Measurements from ENCODE around the gene SLC35F3. TPM values are rescaled to one million over a fixed set of nuclear protein-coding genes. Genes with fewer than 3 reads are reported as not detected.

Gene SLC35F3
- total and polyA plus RNA-seq, 2 experiments from 2014 or later, result 1.0 to 3.2 TPM

DNA sequence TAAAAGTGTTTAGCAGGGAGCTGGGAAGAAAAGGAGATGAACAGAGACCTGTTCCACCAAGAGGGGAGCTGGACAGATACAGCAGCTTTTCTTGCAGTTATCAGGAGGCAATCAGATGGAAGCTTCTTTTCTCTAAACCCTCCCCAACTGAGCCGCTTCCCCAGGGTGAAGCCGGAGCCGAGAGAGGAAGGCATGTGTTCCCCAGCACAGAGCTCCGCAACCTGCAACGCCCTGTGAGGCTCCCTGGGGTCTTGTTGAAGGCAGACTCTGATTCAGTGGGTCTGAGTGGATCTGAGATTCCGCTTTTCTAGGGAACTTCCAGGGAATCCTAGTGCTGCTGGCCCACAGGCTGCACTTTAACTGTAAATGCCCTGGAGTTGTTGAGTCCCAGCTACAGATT is 329.7 kb downstream of the SLC35F3 start:
- TF ChIP-seq NANOG (IDR thresholded peaks at IDR 0.05; ENCODE audit: borderline replicate concordance), result no peak
- TF ChIP-seq, protein P1, sequence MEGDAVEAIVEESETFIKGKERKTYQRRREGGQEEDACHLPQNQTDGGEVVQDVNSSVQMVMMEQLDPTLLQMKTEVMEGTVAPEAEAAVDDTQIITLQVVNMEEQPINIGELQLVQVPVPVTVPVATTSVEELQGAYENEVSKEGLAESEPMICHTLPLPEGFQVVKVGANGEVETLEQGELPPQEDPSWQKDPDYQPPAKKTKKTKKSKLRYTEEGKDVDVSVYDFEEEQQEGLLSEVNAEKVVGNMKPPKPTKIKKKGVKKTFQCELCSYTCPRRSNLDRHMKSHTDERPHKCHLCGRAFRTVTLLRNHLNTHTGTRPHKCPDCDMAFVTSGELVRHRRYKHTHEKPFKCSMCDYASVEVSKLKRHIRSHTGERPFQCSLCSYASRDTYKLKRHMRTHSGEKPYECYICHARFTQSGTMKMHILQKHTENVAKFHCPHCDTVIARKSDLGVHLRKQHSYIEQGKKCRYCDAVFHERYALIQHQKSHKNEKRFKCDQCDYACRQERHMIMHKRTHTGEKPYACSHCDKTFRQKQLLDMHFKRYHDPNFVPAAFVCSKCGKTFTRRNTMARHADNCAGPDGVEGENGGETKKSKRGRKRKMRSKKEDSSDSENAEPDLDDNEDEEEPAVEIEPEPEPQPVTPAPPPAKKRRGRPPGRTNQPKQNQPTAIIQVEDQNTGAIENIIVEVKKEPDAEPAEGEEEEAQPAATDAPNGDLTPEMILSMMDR (conservative IDR thresholded peaks at IDR 0.05; ENCODE audit: low read depth in 2 of 2), result no peak
- TF ChIP-seq POLR2AphosphoS5 (IDR thresholded peaks at IDR 0.05; ENCODE audit: low read depth), result no peak
- TF ChIP-seq, protein P2, sequence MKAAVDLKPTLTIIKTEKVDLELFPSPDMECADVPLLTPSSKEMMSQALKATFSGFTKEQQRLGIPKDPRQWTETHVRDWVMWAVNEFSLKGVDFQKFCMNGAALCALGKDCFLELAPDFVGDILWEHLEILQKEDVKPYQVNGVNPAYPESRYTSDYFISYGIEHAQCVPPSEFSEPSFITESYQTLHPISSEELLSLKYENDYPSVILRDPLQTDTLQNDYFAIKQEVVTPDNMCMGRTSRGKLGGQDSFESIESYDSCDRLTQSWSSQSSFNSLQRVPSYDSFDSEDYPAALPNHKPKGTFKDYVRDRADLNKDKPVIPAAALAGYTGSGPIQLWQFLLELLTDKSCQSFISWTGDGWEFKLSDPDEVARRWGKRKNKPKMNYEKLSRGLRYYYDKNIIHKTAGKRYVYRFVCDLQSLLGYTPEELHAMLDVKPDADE (IDR thresholded peaks at IDR 0.05), result no peak
- TF ChIP-seq ZNF331 (CRISPR knock-in tag; IDR thresholded peaks at IDR 0.05; ENCODE audit: low read depth), result no peak
- no peak for TF ChIP-seq EZH2phosphoT487 (IDR thresholded peaks at IDR 0.05; ENCODE audit: unreplicated experiment)
- TF ChIP-seq, protein P3, sequence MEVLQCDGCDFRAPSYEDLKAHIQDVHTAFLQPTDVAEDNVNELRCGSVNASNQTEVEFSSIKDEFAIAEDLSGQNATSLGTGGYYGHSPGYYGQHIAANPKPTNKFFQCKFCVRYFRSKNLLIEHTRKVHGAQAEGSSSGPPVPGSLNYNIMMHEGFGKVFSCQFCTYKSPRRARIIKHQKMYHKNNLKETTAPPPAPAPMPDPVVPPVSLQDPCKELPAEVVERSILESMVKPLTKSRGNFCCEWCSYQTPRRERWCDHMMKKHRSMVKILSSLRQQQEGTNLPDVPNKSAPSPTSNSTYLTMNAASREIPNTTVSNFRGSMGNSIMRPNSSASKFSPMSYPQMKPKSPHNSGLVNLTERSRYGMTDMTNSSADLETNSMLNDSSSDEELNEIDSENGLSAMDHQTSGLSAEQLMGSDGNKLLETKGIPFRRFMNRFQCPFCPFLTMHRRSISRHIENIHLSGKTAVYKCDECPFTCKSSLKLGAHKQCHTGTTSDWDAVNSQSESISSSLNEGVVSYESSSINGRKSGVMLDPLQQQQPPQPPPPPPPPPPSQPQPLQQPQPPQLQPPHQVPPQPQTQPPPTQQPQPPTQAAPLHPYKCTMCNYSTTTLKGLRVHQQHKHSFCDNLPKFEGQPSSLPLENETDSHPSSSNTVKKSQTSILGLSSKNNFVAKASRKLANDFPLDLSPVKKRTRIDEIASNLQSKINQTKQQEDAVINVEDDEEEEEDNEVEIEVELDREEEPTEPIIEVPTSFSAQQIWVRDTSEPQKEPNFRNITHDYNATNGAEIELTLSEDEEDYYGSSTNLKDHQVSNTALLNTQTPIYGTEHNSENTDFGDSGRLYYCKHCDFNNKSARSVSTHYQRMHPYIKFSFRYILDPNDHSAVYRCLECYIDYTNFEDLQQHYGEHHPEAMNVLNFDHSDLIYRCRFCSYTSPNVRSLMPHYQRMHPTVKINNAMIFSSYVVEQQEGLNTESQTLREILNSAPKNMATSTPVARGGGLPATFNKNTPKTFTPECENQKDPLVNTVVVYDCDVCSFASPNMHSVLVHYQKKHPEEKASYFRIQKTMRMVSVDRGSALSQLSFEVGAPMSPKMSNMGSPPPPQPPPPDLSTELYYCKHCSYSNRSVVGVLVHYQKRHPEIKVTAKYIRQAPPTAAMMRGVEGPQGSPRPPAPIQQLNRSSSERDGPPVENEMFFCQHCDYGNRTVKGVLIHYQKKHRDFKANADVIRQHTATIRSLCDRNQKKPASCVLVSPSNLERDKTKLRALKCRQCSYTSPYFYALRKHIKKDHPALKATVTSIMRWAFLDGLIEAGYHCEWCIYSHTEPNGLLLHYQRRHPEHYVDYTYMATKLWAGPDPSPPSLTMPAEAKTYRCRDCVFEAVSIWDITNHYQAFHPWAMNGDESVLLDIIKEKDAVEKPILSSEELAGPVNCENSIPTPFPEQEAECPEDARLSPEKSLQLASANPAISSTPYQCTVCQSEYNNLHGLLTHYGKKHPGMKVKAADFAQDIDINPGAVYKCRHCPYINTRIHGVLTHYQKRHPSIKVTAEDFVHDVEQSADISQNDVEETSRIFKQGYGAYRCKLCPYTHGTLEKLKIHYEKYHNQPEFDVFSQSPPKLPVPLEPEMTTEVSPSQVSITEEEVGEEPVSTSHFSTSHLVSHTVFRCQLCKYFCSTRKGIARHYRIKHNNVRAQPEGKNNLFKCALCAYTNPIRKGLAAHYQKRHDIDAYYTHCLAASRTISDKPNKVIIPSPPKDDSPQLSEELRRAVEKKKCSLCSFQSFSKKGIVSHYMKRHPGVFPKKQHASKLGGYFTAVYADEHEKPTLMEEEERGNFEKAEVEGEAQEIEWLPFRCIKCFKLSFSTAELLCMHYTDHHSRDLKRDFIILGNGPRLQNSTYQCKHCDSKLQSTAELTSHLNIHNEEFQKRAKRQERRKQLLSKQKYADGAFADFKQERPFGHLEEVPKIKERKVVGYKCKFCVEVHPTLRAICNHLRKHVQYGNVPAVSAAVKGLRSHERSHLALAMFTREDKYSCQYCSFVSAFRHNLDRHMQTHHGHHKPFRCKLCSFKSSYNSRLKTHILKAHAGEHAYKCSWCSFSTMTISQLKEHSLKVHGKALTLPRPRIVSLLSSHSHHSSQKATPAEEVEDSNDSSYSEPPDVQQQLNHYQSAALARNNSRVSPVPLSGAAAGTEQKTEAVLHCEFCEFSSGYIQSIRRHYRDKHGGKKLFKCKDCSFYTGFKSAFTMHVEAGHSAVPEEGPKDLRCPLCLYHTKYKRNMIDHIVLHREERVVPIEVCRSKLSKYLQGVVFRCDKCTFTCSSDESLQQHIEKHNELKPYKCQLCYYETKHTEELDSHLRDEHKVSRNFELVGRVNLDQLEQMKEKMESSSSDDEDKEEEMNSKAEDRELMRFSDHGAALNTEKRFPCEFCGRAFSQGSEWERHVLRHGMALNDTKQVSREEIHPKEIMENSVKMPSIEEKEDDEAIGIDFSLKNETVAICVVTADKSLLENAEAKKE (CRISPR knock-in tag; IDR thresholded peaks at IDR 0.05), result no peak
- TF ChIP-seq, protein P4, sequence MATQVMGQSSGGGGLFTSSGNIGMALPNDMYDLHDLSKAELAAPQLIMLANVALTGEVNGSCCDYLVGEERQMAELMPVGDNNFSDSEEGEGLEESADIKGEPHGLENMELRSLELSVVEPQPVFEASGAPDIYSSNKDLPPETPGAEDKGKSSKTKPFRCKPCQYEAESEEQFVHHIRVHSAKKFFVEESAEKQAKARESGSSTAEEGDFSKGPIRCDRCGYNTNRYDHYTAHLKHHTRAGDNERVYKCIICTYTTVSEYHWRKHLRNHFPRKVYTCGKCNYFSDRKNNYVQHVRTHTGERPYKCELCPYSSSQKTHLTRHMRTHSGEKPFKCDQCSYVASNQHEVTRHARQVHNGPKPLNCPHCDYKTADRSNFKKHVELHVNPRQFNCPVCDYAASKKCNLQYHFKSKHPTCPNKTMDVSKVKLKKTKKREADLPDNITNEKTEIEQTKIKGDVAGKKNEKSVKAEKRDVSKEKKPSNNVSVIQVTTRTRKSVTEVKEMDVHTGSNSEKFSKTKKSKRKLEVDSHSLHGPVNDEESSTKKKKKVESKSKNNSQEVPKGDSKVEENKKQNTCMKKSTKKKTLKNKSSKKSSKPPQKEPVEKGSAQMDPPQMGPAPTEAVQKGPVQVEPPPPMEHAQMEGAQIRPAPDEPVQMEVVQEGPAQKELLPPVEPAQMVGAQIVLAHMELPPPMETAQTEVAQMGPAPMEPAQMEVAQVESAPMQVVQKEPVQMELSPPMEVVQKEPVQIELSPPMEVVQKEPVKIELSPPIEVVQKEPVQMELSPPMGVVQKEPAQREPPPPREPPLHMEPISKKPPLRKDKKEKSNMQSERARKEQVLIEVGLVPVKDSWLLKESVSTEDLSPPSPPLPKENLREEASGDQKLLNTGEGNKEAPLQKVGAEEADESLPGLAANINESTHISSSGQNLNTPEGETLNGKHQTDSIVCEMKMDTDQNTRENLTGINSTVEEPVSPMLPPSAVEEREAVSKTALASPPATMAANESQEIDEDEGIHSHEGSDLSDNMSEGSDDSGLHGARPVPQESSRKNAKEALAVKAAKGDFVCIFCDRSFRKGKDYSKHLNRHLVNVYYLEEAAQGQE (IDR thresholded peaks at IDR 0.05; ENCODE audit: unreplicated experiment), result no peak
- TF ChIP-seq STAT1 (IDR thresholded peaks at IDR 0.05; ENCODE audit: unreplicated experiment), result no peak
- TF ChIP-seq ZNF114 (CRISPR knock-in tag; IDR thresholded peaks at IDR 0.05), result no peak
- TF ChIP-seq JUNB (IDR thresholded peaks at IDR 0.05; ENCODE audit: unreplicated experiment), result no peak
- no peak for TF ChIP-seq EZH2 (IDR thresholded peaks at IDR 0.05; ENCODE audit: low read depth, unreplicated experiment)
- TF ChIP-seq CREB1 (CRISPR knock-in tag; IDR thresholded peaks at IDR 0.05; ENCODE audit: low read depth), result no peak
- Mint-ChIP-seq H3K4me1 (peaks cover 19% of the 10 kb centered on the region), H3K27ac (no peak overlapping the region), H3K36me3 (ENCODE audit: low read depth) (no peaks in the 10 kb centered on the region), H3K27me3 (ENCODE audit: insufficient read depth, low read depth, poor library complexity) (peaks cover 10% of the 10 kb centered on the region), H3K4me3 (no peak overlapping the region), H3K9me3 (no peaks in the 10 kb centered on the region)
- H4K20me1 ChIP-seq (replicated peaks; ENCODE audit: insufficient read depth), result no peaks in the 10 kb centered on the region
- no peak overlapping the region for H3K4me3 ChIP-seq
- H3K79me2 ChIP-seq (replicated peaks; ENCODE audit: insufficient read depth), result no peaks in the 10 kb centered on the region
- peak; percentile 12; the same call in 1 of the 3 replicates for ATAC-seq
- no peak for DNase-seq (ENCODE audit: low spot score)
- H3K27ac ChIP-seq (ENCODE audit: low read depth), result no peak overlapping the region
- H3K27me3 ChIP-seq (ENCODE audit: insufficient read depth), result no peaks in the 10 kb centered on the region
- no peaks in the 10 kb centered on the region for H3K9me2 ChIP-seq (ENCODE audit: insufficient read depth)
- H2AFZ ChIP-seq, result no peak overlapping the region
- H3K36me3 ChIP-seq (ENCODE audit: insufficient read depth), result no peaks in the 10 kb centered on the region
- H3K4me2 ChIP-seq, result no peak overlapping the region
- no peaks in the 10 kb centered on the region for H3F3A ChIP-seq (replicated peaks; ENCODE audit: low read depth)
- H3K4me1 ChIP-seq (ENCODE audit: insufficient read depth), result no peaks in the 10 kb centered on the region
